GM04503 (cell line): ENCODE data around the gene BTD.
A peak's percentile ranks its signal among the peaks of the same experiment; 100 is the strongest.

Experiments used
- DNase-seq: peaks from one replicate; pipeline ENCODE4 v3.0.0-alpha.2; 2012; ENCODE audit warnings: low read depth

The BTD gene

DNA sequence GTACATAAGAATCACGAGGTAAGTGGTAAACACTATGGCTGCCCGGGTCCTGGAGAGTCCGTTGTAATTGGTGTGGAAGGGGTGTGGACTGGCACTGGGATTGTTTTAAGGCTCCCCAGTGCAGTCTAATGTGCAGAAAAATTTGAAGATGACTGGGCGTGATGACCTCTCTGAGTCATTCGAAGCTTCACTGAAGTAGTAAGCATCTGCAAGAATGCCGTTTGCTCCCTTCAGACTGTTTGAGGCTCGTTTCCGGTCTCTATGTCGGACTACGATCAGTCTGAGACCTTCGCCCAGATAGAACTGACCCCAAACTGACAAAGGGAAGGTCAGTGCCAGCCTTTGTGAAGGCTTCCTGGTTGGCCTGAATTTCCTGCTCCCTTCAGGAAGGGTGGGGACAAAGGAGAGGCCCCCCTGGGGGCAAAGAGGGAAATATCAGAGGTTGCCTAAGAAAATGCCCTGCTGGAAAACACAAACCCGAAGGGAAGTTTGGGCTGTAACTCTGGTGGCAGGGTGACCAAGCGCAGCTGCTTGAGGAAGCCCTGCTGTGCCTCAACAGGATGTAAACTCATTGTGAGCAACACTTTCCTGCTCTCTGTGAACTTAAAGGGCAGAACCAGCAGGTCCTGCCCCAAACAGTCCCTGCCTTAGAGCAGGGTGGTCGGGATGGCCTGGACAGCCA is 34.6 kb downstream of the BTD start:
- peak; percentile 90 for DNase-seq

DNA sequence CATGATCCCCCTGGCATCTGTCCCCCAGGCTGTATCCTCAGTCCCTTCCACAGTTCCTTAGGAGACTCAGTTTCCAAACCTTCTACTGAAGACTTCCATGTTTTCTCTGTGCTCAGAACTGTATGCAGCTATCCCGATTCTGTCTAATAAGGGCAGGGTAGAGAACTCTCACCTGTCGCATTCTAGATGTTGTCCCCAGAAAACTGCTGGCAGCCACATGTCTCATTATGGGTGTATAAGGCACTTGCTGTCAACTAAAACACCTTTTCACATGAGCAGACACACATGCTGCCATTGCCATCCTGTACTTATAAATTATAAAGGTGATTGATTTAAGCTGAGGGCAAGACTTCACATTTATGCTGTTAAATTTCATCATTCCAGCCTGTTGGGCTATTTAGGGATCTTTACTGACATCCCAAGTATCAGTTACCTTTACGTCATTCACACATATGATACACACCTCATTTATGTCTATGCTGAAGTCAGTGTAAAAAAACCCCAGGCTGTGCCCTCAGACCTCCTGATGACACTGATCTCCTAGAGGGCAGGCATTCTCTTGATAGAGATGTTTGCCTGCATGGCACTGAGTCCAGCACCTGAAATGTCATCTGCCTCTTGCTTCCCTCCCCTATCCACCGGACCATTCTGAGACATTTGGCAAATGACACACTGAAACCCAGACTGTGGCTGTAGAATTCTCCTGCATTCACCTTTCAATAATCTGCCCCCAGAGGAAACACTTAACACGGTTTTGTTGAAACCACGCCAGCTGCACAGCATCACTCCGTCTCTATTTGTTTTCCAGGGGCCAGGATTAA is 35.8 kb downstream of the BTD start:
- no peak for DNase-seq

DNA sequence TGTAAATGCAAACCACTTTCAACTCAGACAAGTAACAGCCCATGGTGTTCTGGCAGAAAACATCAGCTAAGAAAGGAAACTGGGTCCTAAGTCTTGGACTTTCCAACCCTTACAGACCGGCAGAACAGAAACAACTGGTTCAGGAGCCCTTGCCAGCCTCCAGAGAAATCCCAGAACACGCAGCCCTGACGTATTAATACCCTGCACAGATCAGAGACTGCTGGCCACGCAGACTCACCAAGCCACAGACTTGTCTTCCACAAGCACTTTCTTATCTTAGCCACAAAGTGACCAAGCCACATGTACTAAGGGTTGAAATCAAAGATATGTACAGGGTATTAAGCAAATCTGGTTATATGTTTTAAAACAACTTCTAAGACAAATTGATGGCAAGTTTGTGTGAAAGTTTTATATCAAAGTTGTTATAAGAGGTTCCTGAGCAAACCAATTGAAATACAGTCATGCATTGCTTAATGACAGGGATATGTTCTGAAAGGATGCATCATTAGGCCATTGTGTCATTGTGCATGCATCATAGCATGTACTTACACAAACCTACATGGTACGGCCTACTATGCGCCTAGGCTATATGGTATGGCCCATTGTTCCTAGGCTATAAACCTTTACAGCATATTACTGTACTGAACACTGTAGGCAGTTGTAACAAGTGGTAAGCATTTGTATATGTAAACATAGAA is 36.8 kb downstream of the BTD start:
- no peak for DNase-seq

DNA sequence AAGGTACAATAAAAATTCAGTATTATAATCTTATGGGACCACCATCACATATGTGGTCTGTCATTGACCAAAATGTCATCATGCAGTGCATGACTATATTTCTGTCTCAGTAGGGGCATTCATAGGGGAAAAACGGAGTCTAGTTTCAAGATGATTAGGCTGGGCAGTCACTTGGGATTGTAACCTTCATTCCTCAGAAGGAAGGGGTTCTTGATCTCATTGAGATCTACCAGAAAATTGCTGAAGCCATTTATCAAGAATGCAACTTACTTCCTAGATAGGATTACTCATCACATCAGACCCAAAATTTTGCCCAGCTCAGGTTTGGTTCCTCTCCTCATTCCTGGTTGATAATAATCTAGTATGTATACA is 37.3 kb downstream of the BTD start:
- no peak for DNase-seq

DNA sequence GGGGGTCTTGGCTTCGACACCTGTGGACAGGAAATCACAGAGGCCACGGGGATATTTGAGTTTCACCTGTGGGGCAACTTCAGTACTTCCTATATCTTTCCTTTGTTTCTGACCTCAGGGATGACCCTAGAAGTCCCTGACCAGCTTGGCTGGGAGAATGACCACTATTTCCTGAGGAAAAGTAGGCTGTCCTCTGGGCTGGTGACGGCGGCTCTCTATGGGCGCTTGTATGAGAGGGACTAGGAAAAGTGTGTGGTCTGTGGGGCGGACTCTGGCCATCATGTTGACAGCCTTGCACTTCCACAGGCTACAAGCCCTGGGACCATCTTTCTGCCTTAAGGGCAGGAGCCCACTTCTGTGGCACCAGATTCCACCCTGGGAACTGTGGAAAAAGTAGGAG is 43.7 kb downstream of the BTD start:
- no peak for DNase-seq

DNA sequence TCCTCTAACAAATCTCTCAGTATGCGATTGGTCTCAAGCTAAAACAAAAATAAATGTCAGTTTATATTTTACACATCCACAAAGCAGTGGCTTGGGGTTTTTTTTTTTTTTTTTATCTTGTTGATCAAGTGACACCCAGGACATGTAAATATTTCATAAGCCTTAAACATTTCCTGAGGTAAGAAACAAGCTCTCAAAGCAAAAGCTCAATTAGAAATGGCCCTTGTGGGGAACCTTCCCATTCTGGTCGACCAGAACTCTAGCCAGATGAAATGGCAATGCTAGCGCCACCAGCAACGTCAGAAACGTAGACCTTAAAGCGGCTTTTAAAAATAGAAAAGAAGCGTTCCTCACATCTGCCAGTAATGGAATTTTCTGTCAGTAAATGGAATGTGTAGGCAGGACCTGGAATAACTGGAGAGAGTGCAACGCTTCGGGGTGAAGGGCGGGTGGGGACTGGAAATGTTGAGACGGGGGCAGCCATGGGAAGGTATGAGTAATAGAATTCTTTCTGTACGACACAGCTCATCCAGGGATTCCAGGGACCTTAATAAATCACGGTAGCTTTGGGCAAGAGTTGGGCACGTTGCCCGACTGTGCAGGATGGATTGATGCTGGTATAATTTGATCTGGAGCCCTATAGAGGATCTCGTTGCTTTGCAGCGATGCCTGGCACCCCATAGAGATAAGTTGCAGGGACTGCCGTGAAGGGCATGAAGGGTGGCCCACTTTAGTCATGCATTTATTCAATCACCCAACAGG is 44.4 kb downstream of the BTD start:
- DNase-seq = peak; percentile 76

DNA sequence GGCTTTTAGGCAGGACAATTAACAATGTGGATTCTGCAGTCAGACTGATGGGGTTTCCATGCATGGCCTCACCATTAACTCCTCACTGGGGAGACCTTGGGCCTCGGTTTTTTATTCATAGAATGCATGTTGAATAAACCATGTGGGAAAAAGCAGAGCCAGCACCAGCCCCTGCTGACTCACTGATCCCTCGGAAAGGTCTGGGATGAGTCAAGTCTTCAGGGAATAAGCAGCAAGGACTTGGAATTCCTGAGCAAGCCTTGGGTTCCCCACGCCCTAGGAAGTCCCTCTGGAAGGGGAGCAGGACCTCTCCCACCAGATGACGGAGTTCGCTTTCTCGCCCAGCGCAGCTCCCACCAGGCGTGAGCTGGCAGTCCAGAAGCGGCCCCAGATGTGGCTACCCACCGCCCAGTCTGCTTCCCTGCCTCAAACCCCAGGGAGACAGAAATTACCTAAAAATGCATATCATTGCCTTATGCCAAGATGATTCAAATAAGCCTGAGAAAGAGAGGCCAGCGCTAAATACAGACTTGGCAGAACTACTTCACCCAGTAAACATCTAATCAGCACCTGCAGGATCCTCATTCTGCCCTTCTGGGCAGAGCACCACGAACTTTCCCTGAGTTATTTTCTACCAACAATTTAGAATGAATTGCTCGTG is 45.4 kb downstream of the BTD start:
- peak; percentile 99 for DNase-seq

DNA sequence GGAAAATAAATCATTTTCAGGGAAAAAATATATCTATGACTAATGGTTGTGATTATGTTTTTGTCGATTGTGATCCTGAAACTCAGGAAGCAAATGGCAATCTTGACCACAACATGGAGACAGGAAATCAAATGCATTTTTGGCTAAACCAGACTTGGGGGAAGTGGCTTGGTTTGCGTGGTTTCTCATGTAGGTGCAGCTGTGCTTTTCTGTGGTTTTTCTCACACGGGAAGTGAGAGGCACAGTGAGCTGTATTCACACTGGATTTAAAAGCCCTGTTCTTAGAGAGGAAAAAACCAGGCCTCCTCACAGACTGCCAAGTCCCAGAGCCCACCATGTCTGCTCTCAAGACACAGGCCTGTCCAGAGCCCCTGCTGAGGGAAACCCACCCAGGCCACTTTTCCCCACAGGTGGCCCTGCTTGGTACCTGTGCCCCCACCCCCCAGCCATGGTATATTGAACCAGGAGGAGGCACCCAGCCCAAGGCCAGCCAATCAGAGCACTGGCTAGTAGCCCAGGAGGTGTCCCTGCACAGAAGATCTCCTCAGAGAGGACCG is 46.1 kb downstream of the BTD start:
- DNase-seq = peak; percentile 93

DNA sequence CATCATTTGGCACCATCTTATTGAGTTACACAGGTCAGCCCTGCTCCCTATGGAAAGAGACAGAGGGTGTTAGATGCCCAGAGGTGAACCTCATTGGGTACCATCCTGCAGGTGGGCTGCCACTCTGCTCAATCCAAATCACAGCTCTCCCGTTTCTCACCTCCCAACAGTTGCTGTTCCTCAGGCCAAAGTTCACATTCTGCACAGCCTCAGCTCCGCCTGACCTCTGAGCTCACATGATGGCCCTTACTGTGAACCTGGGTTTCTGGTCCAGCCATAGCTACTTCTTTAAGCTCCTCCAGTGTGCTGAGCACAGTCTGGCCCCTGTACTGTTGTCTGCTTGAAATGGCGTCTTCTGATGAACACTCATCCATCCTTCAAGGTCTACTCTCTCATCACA is 47.8 kb downstream of the BTD start:
- DNase-seq = no peak

DNA sequence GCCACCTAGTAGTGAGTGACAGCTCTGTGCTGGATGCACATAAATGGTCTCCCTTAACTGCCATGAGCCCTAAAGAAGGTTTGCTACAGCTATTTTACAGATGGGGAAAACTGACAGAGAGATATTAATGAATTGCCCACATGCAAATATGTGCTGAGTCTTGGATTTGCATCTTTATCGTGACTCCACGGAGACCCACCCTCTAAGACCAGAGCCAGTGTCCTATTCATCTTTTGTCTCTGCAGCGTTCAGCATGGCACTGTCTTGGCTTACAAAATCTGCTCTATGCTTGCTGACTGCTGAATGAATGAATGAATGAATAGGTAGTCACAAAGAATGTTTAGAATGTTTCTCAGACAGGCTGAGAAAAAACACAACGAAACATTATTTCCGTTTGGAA is 48.3 kb downstream of the BTD start:
- DNase-seq = no peak

DNA sequence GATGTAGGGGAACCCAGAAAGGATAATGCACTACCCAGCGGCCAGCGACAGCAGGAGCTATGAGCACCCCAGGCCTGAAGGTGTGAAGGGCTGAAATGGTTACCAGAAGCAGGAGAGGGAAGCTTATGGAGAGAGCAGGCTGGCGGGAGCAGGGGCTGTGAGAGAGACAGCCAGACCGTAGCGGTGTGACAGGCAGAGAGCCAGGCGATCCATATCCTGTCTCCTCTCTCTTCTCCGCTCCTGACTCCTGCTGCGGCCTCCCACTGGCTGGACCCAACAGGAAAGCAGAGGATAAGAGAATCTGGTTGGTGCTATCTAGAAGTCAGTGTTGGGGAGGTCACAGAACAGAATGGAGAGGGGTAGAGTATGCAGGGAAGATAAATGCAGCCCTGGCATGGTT is 49.9 kb downstream of the BTD start:
- no peak for DNase-seq

DNA sequence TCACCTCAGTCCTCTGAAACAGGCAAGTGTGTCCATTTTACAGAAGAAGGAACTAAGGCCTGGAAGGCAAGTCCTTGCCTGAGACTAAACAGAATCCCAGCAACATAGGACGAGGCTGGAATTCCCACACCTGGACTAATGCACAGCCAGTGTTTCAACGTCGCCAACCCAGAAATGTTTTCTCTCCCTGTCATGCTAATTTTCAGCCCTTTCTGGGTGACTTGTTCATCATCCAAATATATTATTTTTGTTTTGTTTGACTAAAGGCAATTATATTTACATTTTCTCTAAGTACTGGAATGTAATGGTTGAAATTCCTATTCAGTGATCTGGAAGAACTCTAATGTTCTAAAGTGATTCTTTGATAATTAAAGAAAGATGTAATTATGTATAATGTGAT is 51.8 kb downstream of the BTD start:
- no peak for DNase-seq

DNA sequence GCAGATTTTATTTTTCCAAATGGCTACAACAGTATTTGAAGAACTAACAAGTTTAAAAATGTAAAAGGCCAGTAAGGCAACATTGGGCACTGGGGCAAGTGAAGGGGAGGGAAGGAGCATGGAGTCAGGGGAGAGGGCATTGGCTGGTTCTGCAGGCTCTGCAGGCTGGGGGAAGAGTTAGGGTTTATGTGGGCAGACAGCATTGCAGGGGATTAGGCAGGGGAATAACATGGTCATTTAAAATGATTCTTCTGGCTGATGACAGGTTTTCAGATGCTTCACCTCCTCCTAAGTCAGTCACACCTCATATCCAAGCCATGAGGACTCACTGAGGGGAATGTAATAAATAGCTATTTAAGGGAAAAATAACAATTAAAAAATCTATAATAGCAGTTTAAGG is 52.6 kb downstream of the BTD start:
- DNase-seq = no peak

DNA sequence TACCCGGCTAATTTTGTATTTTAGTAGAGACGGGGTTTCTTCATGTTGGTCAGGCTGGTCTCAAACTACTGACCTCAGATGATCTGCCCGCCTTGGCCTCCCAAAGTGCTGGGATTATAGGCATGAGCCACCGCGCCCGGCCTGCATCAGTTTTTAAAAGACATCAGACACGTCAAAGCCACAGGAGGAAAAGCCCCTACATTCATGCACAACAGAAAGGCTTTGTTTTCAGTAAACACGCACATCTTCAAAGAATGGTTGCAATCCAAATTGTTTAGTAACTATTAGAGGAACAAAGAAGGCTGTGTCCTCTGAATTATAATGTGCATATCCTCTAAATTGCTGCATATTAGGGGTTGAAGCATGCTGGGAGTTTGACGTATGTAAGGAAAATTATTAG is 53.3 kb downstream of the BTD start:
- DNase-seq = no peak

DNA sequence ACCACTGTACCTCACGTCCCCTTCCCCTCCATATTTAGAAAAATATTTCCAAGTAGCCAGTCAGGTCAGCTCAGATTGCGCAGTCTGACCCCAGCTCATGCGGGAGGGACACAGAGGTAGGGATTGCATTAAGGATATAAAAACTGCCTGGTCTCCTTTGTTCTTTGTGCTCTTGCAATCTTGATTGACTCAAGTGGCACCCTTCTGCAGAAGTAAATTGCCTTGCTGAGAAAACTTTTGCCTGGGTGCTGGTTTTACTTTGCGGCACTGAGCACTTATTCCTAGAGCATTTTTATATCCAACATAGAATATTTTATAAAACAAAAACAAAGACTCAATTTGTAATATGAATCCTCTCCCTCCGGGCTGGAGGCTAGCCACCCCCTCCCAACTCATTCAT is 54.8 kb downstream of the BTD start:
- DNase-seq = no peak

DNA sequence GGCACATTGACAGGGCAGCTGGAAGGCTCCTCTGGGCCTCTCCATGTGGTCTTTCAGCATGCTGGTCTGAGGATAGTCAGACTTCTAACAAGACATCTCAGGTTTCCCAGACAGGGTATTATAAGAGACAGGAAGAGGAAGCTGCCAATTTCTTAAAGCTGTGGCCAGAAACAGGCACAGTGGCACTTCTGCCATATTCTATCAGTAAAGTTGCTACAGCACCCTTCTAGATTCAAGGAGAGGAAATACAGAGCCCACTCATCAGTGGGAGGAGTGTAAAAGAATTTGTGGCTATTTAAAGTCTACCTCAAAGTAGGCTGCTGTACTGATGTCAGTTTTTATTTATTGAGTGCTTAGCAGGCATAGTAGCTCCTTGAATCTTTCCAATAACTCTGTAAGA is 55.5 kb downstream of the BTD start:
- no peak for DNase-seq

DNA sequence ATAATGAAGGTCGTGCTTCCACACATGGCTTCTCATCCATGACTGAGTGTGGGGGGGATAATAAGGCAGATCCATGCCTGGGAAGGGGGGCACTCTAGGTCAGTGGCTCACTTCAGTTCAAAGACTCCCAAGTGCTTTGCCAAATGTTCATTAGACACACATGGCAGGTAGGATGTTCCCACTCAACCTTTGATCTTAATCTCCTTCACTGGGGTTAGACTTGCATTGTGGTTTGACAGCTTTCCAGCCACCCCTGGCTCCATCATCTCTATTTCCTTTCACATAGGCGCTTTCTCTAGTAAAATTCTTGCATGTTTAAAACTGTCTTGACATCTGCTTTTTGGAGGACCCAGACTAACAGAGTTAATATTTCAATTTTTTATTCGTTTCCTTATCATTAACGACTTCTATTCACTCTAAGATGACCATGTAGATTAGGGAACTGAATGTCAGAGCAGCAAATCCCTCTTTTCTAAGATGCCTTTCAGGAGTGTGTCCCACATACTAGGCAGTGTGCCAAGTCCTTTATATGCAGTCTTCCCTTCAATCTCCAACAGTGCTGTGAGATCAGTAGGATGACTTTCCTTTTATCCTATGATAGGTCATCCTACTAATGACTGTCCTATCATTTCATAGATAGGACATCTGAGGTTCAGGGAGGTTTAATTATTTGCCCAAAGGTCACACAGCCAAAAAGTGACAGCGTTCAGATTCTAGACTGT is 57.9 kb downstream of the BTD start:
- no peak for DNase-seq

DNA sequence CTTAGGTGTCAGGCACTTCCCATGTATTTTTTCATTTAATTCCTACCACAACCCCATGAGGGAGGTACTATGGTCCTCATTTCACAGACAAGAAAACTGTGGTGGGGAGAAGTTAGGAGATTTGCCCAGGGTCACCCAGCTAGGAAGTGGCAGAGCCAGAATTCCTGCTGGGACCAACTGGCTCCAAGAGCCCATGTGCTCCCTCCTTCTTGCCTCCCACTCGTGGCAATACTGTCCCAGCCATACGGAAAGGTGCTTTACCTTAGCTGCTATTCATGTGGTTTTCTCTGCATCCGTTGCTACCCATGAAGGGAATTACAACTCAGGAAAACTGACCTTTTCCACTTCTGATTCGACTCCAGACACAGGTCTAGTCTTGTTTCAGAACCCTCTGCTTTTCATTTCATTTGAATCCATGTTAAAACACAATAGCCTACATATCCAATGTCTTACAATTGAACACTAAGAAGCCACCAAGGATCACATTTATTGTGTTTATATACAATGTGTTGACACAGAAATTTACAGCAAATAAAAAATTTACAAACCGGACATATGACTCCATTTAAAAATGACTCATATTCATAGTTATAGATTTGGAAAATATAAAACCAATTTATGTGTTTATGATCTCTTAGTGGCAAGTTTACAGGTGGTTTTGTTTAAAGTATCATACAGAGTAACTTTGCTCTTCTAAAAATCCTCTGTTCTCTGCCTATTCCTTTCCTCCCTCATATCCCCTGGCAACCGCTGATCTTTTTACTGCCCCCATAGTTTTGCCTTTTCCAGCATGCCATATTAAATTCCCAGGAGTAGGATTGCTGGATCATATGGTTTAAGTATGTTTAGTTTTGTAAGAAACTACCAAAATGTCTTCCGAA is 58.8 kb downstream of the BTD start:
- no peak for DNase-seq

DNA sequence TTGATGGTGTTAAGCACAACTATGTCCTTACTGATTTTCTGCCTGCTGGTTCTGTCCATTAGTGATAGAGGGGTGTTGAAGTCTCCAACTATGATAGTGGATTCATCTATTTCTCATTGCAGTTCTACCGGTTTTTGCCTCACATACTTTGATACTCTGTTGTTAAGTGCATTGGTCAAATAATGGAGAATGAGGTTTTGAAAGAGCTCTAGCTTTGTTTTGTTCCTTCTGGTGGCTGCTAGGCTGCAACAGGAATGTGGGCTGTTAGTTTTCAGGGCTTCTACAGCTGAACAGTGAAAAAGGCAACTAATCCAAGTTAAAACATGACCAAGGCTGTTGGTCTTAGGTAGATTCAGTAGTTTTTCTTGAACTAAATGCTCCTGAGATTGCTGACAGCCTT is 62.6 kb downstream of the BTD start:
- DNase-seq = no peak
